ENCODE data around the gene LMBR1L. TPM values are rescaled to one million over a fixed set of nuclear protein-coding genes. Genes with fewer than 3 reads are reported as not detected.
A peak's percentile ranks its signal among the peaks of the same experiment; 100 is the strongest.

LMBR1L gene
- total and polyA plus RNA-seq, 10 of the 15 experiments (the other 5 are each of a cell fraction or from before 2014, with no cell fraction given), result 2.1 to 42.6 (median 20.0) TPM

DNA sequence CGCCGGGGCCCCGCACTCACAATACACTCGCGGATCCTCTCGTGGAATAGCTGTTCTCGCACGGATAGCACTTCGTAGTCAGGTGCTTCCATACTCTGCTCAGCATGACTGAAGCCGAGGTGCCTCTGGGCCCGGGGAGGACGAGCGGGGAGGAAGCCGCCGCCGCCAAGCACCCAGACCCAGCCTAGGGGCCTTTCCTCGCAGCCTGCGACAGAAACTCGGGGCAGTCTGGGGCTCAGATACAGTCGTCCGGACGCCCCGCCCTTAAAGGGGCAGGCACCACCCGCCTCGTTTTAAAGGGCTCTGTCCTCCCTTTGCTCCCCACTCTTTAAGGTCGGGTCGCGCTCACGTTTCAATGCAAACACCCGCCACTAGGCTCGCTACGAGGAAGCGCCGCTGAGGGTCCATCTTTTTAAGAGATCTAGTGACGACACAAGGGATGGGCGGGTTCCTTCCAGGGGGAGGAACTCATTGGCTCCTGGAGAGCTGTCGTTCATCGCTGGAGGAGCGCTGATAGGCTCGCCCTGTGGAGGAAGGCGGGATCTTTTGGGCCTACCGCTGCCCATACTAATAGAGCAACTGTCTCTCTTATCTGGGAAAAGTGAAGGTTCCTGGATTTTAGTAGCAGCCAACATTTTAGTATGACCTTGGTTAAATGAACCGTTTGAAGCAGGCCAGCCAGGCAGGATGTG lies at the start of gene LMBR1L (continued):
- TF ChIP-seq, protein P1, sequence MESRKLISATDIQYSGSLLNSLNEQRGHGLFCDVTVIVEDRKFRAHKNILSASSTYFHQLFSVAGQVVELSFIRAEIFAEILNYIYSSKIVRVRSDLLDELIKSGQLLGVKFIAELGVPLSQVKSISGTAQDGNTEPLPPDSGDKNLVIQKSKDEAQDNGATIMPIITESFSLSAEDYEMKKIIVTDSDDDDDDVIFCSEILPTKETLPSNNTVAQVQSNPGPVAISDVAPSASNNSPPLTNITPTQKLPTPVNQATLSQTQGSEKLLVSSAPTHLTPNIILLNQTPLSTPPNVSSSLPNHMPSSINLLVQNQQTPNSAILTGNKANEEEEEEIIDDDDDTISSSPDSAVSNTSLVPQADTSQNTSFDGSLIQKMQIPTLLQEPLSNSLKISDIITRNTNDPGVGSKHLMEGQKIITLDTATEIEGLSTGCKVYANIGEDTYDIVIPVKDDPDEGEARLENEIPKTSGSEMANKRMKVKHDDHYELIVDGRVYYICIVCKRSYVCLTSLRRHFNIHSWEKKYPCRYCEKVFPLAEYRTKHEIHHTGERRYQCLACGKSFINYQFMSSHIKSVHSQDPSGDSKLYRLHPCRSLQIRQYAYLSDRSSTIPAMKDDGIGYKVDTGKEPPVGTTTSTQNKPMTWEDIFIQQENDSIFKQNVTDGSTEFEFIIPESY (IDR thresholded peaks at IDR 0.05), result no peak
- TF ChIP-seq JUND (IDR thresholded peaks at IDR 0.05; ENCODE audit: low read depth, low read length) (no peak), SP1 (IDR thresholded peaks at IDR 0.05; ENCODE audit: low read depth, low read length) (peak; percentile 97), ZBED1 (IDR thresholded peaks at IDR 0.05; ENCODE audit: borderline replicate concordance) (no peak), MTA3 (IDR thresholded peaks at IDR 0.05; ENCODE audit: borderline replicate concordance, low read length) (no peak), ASH2L (IDR thresholded peaks at IDR 0.05; ENCODE audit: borderline replicate concordance, low read depth) (no peak), POLR2AphosphoS2 (IDR thresholded peaks at IDR 0.05; ENCODE audit: low read depth, low read length) (0 out of 2 replicates have a peak, but pooled peaks have one; percentile 34), GATAD2B (conservative IDR thresholded peaks at IDR 0.05; ENCODE audit: low read depth) (0 out of 2 replicates have a peak, but pooled peaks have one; percentile 57), PAX8 (IDR thresholded peaks at IDR 0.05) (no peak), SPI1 (IDR thresholded peaks at IDR 0.05; ENCODE audit: borderline replicate concordance, insufficient read depth, low read depth, low read length) (peak; percentile 61; the same call in 1 of the 2 replicates), NFYB (IDR thresholded peaks at IDR 0.05; ENCODE audit: insufficient read depth, low read depth, low read length) (peak; percentile 95)
- TF ChIP-seq, protein P2, sequence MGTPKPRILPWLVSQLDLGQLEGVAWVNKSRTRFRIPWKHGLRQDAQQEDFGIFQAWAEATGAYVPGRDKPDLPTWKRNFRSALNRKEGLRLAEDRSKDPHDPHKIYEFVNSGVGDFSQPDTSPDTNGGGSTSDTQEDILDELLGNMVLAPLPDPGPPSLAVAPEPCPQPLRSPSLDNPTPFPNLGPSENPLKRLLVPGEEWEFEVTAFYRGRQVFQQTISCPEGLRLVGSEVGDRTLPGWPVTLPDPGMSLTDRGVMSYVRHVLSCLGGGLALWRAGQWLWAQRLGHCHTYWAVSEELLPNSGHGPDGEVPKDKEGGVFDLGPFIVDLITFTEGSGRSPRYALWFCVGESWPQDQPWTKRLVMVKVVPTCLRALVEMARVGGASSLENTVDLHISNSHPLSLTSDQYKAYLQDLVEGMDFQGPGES (IDR thresholded peaks at IDR 0.05), result peak; percentile 77
- TF ChIP-seq, protein P3, sequence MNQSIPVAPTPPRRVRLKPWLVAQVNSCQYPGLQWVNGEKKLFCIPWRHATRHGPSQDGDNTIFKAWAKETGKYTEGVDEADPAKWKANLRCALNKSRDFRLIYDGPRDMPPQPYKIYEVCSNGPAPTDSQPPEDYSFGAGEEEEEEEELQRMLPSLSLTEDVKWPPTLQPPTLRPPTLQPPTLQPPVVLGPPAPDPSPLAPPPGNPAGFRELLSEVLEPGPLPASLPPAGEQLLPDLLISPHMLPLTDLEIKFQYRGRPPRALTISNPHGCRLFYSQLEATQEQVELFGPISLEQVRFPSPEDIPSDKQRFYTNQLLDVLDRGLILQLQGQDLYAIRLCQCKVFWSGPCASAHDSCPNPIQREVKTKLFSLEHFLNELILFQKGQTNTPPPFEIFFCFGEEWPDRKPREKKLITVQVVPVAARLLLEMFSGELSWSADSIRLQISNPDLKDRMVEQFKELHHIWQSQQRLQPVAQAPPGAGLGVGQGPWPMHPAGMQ (IDR thresholded peaks at IDR 0.05; ENCODE audit: borderline replicate concordance), result no peak

All from GM12878 (cell line).